GM12864 (cell line): ENCODE results near the gene GPSM1.

Source experiments
- DNase-seq: peaks from one replicate; pipeline ENCODE4 v3.0.0-alpha.2; 2011; ENCODE audit warnings: low read depth
- H3K4me3 ChIP-seq: 2 replicates; pipeline ENCODE4 v1.5.1; 2011; ENCODE audit warnings: mild to moderate bottlenecking, low read depth, low read length, control low read depth
- CTCF ChIP-seq: IDR thresholded peaks from 2 replicates; pipeline ENCODE4 v1.5.1; 2011; ENCODE audit warnings: low read depth, mild to moderate bottlenecking, moderate library complexity, low read length, control low read depth, inconsistent platforms; ENCODE audit errors: missing control alignments

The GPSM1 gene

GRCh38 chr9:136300866-136301265, 26.5 kb upstream of the GPSM1 start:
- no peak for DNase-seq
- no peak overlapping the region for H3K4me3 ChIP-seq
- no peak for TF ChIP-seq CTCF

GRCh38 chr9:136302527-136302926, 24.8 kb upstream of the GPSM1 start:
- no peak for TF ChIP-seq CTCF
- no peak overlapping the region for H3K4me3 ChIP-seq
- no peak for DNase-seq

GRCh38 chr9:136303066-136303824, 24.1 kb upstream of the GPSM1 start:
- DNase-seq: no peak
- no peak overlapping the region for H3K4me3 ChIP-seq
- no peak for TF ChIP-seq CTCF

- H3K4me3 ChIP-seq: no peak within 1 kb of the TSS
- DNase-seq: no peak
- no peak for TF ChIP-seq CTCF
Observed at GRCh38 chr9:136303825-136304416, 23.4 kb upstream of the GPSM1 start, which contains the start of gene CCDC187. TSS of gene CCDC187 (minus strand) at chr9:136304094. CDS start at chr9:136303830, 264 bp downstream.

GRCh38 chr9:136304456-136304855, 22.9 kb upstream of the GPSM1 start:
- no peak overlapping the region for H3K4me3 ChIP-seq
- no peak for DNase-seq
- TF ChIP-seq CTCF: no peak

- no peak overlapping the region for H3K4me3 ChIP-seq
- DNase-seq: no peak
- no peak for TF ChIP-seq CTCF
Observed at GRCh38 chr9:136304981-136305380, 22.4 kb upstream of the GPSM1 start.

- no peak for TF ChIP-seq CTCF
- no peak for DNase-seq
- H3K4me3 ChIP-seq: no peak overlapping the region
Observed at GRCh38 chr9:136305804-136306203, 21.5 kb upstream of the GPSM1 start.
